Measurements from ENCODE around the gene SEPTIN5. TPM values are rescaled to one million over a fixed set of nuclear protein-coding genes. Genes with fewer than 3 reads are reported as not detected.

SEPTIN5 gene
- 1.5 TPM in 2 replicates for polyA plus RNA-seq (2013)

- Histone ChIP-seq H3K4me1 (ENCODE audit: control insufficient read depth in 1 of 2, insufficient read depth in 2 of 2, low read length in 2 of 2) (peaks cover 13% of the 10 kb centered on the region in 2 experiments), H2BK5ac (ENCODE audit: low read depth, low read length, poor library complexity) (no peak within 1 kb of the TSS), H4K91ac (ENCODE audit: low read depth, low read length) (no peak within 1 kb of the TSS), H3K27me3 (ENCODE audit: insufficient read depth, low read length) (peaks cover 45% of the 10 kb centered on the region), H2BK12ac (ENCODE audit: low read length) (no peak within 1 kb of the TSS), H2AK5ac (ENCODE audit: low read length) (no peak within 1 kb of the TSS), H3K9me3 (ENCODE audit: insufficient read depth, low read depth, low read length) (peaks cover 9% of the 10 kb centered on the region), H3K79me2 (ENCODE audit: control insufficient read depth, insufficient read depth, low read length, poor library complexity) (no peaks in the 10 kb centered on the region), H4K12ac (ENCODE audit: low read depth, low read length) (no peak within 1 kb of the TSS), H3K4me2 (ENCODE audit: low read length) (peak within 1 kb of the TSS; percentile 73), H3K36me3 (ENCODE audit: control insufficient read depth in 1 of 2, insufficient read depth in 2 of 2, low read length in 2 of 2) (no peaks in the 10 kb centered on the region), H3K23ac (ENCODE audit: low read length) (no peak within 1 kb of the TSS), H3K9ac (ENCODE audit: low read length) (no peak within 1 kb of the TSS), H2AFZ (ENCODE audit: insufficient read depth, low read length, poor library complexity) (no peak within 1 kb of the TSS), H2BK120ac (ENCODE audit: insufficient read depth, low read length, poor library complexity) (no peak within 1 kb of the TSS), H4K8ac (ENCODE audit: low read depth, low read length) (no peak within 1 kb of the TSS), H3K14ac (ENCODE audit: low read length) (no peak within 1 kb of the TSS), H3K79me1 (ENCODE audit: low read length) (no peaks in the 10 kb centered on the region), H3K4ac (ENCODE audit: low read depth, low read length) (no peak within 1 kb of the TSS), H3K18ac (ENCODE audit: low read length) (no peak within 1 kb of the TSS), H3K4me3 (ENCODE audit: low read depth, low read length) (peak within 1 kb of the TSS; percentile 63), H3K27ac (ENCODE audit: low read depth, low read length) (no peak within 1 kb of the TSS)
- DNase-seq: no peak
- WGBS (ENCODE audit: extremely low coverage, insufficient coverage, insufficient read length): no CpG with 5 or more reads among the region's 106 CpGs
Observed at GRCh38 chr22:19714312-19715187, at the start of gene SEPTIN5. TSS of gene SEPTIN5 (plus strand) at chr22:19714503. CDS start at chr22:19714589, 86 bp downstream.

GRCh38 chr22:19664951-19665783, 49.1 kb upstream of the SEPTIN5 start:
- Histone ChIP-seq H2BK12ac (ENCODE audit: low read length) (no peak overlapping the region), H3K4me2 (ENCODE audit: low read length) (no peak overlapping the region)

GRCh38 chr22:19665784-19666672, 48.3 kb upstream of the SEPTIN5 start:
- no peak overlapping the region for H2BK120ac ChIP-seq (ENCODE audit: insufficient read depth, low read length, poor library complexity)
- no peak overlapping the region for H3K4me2 ChIP-seq (ENCODE audit: low read length)
- no peaks in the 10 kb centered on the region for H3K79me1 ChIP-seq (ENCODE audit: low read length)
- no peak overlapping the region for H4K8ac ChIP-seq (ENCODE audit: low read depth, low read length)
- no peaks in the 10 kb centered on the region for H3K27me3 ChIP-seq (ENCODE audit: insufficient read depth, low read length)
- no peak overlapping the region for H3K4me3 ChIP-seq (ENCODE audit: low read depth, low read length)
- no peak overlapping the region for H2AK5ac ChIP-seq (ENCODE audit: low read length)
- no peaks in the 10 kb centered on the region for H3K79me2 ChIP-seq (ENCODE audit: control insufficient read depth, insufficient read depth, low read length, poor library complexity)
- no peak overlapping the region for H4K91ac ChIP-seq (ENCODE audit: low read depth, low read length)
- no CpG with 5 or more reads among the region's 26 CpGs for WGBS (ENCODE audit: extremely low coverage, insufficient coverage, insufficient read length)
- H3K4ac ChIP-seq (ENCODE audit: low read depth, low read length): no peak overlapping the region
- H2BK12ac ChIP-seq (ENCODE audit: low read length): no peak overlapping the region
- no peaks in the 10 kb centered on the region for H3K4me1 ChIP-seq (ENCODE audit: control insufficient read depth in 1 of 2, insufficient read depth in 2 of 2, low read length in 2 of 2)
- H2AFZ ChIP-seq (ENCODE audit: insufficient read depth, low read length, poor library complexity): no peak overlapping the region
- no peak overlapping the region for H2BK5ac ChIP-seq (ENCODE audit: low read depth, low read length, poor library complexity)
- no peak overlapping the region for H3K27ac ChIP-seq (ENCODE audit: low read depth, low read length)
- H3K9ac ChIP-seq (ENCODE audit: low read length): no peak overlapping the region
- H4K12ac ChIP-seq (ENCODE audit: low read depth, low read length): no peak overlapping the region
- H3K14ac ChIP-seq (ENCODE audit: low read length): no peak overlapping the region
- no peaks in the 10 kb centered on the region for H3K9me3 ChIP-seq (ENCODE audit: insufficient read depth, low read depth, low read length)
- H3K36me3 ChIP-seq (ENCODE audit: control insufficient read depth in 1 of 2, insufficient read depth in 2 of 2, low read length in 2 of 2): no peaks in the 10 kb centered on the region
- no peak overlapping the region for H3K23ac ChIP-seq (ENCODE audit: low read length)
- no peak for DNase-seq
- H3K18ac ChIP-seq (ENCODE audit: low read length): no peak overlapping the region

More at GRCh38 chr22:19664951-19665783, 49.1 kb upstream of the SEPTIN5 start:
- H3K14ac ChIP-seq (ENCODE audit: low read length): no peak overlapping the region
- no peaks in the 10 kb centered on the region for H3K36me3 ChIP-seq (ENCODE audit: control insufficient read depth in 1 of 2, insufficient read depth in 2 of 2, low read length in 2 of 2)
- no peaks in the 10 kb centered on the region for H3K79me1 ChIP-seq (ENCODE audit: low read length)
- H3K23ac ChIP-seq (ENCODE audit: low read length): no peak overlapping the region
- no CpG with 5 or more reads among the region's 19 CpGs for WGBS (ENCODE audit: extremely low coverage, insufficient coverage, insufficient read length)
- H4K91ac ChIP-seq (ENCODE audit: low read depth, low read length): no peak overlapping the region
- H3K27me3 ChIP-seq (ENCODE audit: insufficient read depth, low read length): no peaks in the 10 kb centered on the region
- H3K4ac ChIP-seq (ENCODE audit: low read depth, low read length): no peak overlapping the region
- no peak for DNase-seq
- H3K4me3 ChIP-seq (ENCODE audit: low read depth, low read length): no peak overlapping the region
- no peak overlapping the region for H4K8ac ChIP-seq (ENCODE audit: low read depth, low read length)
- no peak overlapping the region for H2AFZ ChIP-seq (ENCODE audit: insufficient read depth, low read length, poor library complexity)
- H3K18ac ChIP-seq (ENCODE audit: low read length): no peak overlapping the region
- no peak overlapping the region for H3K27ac ChIP-seq (ENCODE audit: low read depth, low read length)
- no peak overlapping the region for H2BK120ac ChIP-seq (ENCODE audit: insufficient read depth, low read length, poor library complexity)
- H2BK5ac ChIP-seq (ENCODE audit: low read depth, low read length, poor library complexity): no peak overlapping the region
- no peaks in the 10 kb centered on the region for H3K9me3 ChIP-seq (ENCODE audit: insufficient read depth, low read depth, low read length)
- H3K79me2 ChIP-seq (ENCODE audit: control insufficient read depth, insufficient read depth, low read length, poor library complexity): no peaks in the 10 kb centered on the region
- H3K4me1 ChIP-seq (ENCODE audit: control insufficient read depth in 1 of 2, insufficient read depth in 2 of 2, low read length in 2 of 2): no peaks in the 10 kb centered on the region
- H4K12ac ChIP-seq (ENCODE audit: low read depth, low read length): no peak overlapping the region
- H3K9ac ChIP-seq (ENCODE audit: low read length): no peak overlapping the region
- H2AK5ac ChIP-seq (ENCODE audit: low read length): no peak overlapping the region

Data from trophoblast cell (in vitro differentiated cells and primary cell).